ENCODE measurements around the gene LMO7. TPM values are rescaled to one million over a fixed set of nuclear protein-coding genes. Genes with fewer than 3 reads are reported as not detected.

LMO7 gene
- total RNA-seq, 1 donor from 2014 or later: 447 TPM

GRCh38 chr13:75685239-75685697 lies 49.1 kb downstream of the LMO7 start:
- H3K36me3 ChIP-seq: no peaks in the 10 kb centered on the region
- no peak overlapping the region for H3K4me3 ChIP-seq
- no peak for TF ChIP-seq CTCF (IDR thresholded peaks at IDR 0.05)
- H3K27ac ChIP-seq: no peak overlapping the region
- no peaks in the 10 kb centered on the region for H3K27me3 ChIP-seq (ENCODE audit: low read depth)
- DNase-seq: no peak
- peak in 1 of 2 donors; percentile 60 for ATAC-seq
- intact Hi-C loops (cut with DNase I): no loop called here
- no peaks in the 10 kb centered on the region for H3K9me3 ChIP-seq
- H3K4me1 ChIP-seq: no peaks in the 10 kb centered on the region

- Histone ChIP-seq H3K4me3 (no peak overlapping the region), H3K4me1 (no peaks in the 10 kb centered on the region), H3K27me3 (ENCODE audit: low read depth) (no peaks in the 10 kb centered on the region), H3K36me3 (no peaks in the 10 kb centered on the region), H3K27ac (no peak overlapping the region), H3K9me3 (no peaks in the 10 kb centered on the region)
- intact Hi-C loops (cut with DNase I): no loop called here
- TF ChIP-seq CTCF (IDR thresholded peaks at IDR 0.05): peak; percentile 48
- ATAC-seq (peak; percentile 61), DNase-seq (no peak)
Measured at GRCh38 chr13:75687150-75687763, 51.1 kb downstream of the LMO7 start.

GRCh38 chr13:75689686-75690085 lies 53.6 kb downstream of the LMO7 start:
- Histone ChIP-seq H3K9me3 (no peaks in the 10 kb centered on the region), H3K4me3 (no peak overlapping the region), H3K4me1 (no peaks in the 10 kb centered on the region), H3K27me3 (ENCODE audit: low read depth) (no peaks in the 10 kb centered on the region), H3K27ac (no peak overlapping the region), H3K36me3 (no peaks in the 10 kb centered on the region)
- no peak for TF ChIP-seq CTCF (IDR thresholded peaks at IDR 0.05)
- intact Hi-C loops (cut with DNase I): no loop called here
- DNase-seq (no peak), ATAC-seq (no peak)

GRCh38 chr13:75690607-75691006 lies 54.5 kb downstream of the LMO7 start:
- H3K27ac ChIP-seq: no peak overlapping the region
- no peak for TF ChIP-seq CTCF (IDR thresholded peaks at IDR 0.05)

GRCh38 chr13:75691183-75691582 lies 55.1 kb downstream of the LMO7 start:
- Histone ChIP-seq H3K36me3 (no peaks in the 10 kb centered on the region), H3K27ac (no peak overlapping the region)
- peak in 1 of 2 donors; percentile 25 for ATAC-seq

More at GRCh38 chr13:75690607-75691006, 54.5 kb downstream of the LMO7 start:
- no peaks in the 10 kb centered on the region for H3K9me3 ChIP-seq
- no peak for DNase-seq
- no peak for ATAC-seq
- no peaks in the 10 kb centered on the region for H3K36me3 ChIP-seq
- no peaks in the 10 kb centered on the region for H3K4me1 ChIP-seq
- H3K4me3 ChIP-seq: no peak overlapping the region
- H3K27me3 ChIP-seq (ENCODE audit: low read depth): no peaks in the 10 kb centered on the region
- intact Hi-C loops (cut with DNase I): no loop called here

More at GRCh38 chr13:75691183-75691582, 55.1 kb downstream of the LMO7 start:
- H3K4me1 ChIP-seq: no peaks in the 10 kb centered on the region
- H3K4me3 ChIP-seq: no peak overlapping the region
- no peak for DNase-seq
- no peak for TF ChIP-seq CTCF (IDR thresholded peaks at IDR 0.05)
- intact Hi-C loops (cut with DNase I): no loop called here
- no peaks in the 10 kb centered on the region for H3K27me3 ChIP-seq (ENCODE audit: low read depth)
- no peaks in the 10 kb centered on the region for H3K9me3 ChIP-seq

Measured in lower lobe of right lung (tissue), 2 donors.